Chondrocyte (in vitro differentiated cells): Measurements from ENCODE around the gene XAGE3. TPM values are rescaled to one million over a fixed set of nuclear protein-coding genes. Genes with fewer than 3 reads are reported as not detected.

Experiments used
- DNase-seq: peaks from one replicate; pipeline ENCODE4 v3.0.0; 2021; ENCODE audit warnings: mixed read lengths, low spot score
- H3K27ac Mint-ChIP-seq: one replicate; pipeline ENCODE4 v1.8.0; 2021; ENCODE audit warnings: mild to moderate bottlenecking, moderate library complexity, mixed read lengths; ENCODE audit not compliant: unreplicated experiment
- H3K27me3 Mint-ChIP-seq: 2 replicates; pipeline ENCODE4 v1.8.0; 2021; ENCODE audit warnings: low read depth, mixed read lengths
- H3K36me3 Mint-ChIP-seq: 2 replicates; pipeline ENCODE4 v1.8.0; 2021; ENCODE audit warnings: low read depth, mixed read lengths
- H3K4me1 Mint-ChIP-seq: 2 replicates; pipeline ENCODE4 v1.8.0; 2021; ENCODE audit warnings: low read depth, mild to moderate bottlenecking, mixed read lengths
- H3K4me3 Mint-ChIP-seq: one replicate; pipeline ENCODE4 v1.8.0; 2021; ENCODE audit warnings: mild to moderate bottlenecking, moderate library complexity, mixed read lengths; ENCODE audit not compliant: unreplicated experiment
- H3K9me3 Mint-ChIP-seq: 2 replicates; pipeline ENCODE4 v1.8.0; 2021; ENCODE audit warnings: low read depth, mixed read lengths
- CTCF ChIP-seq: fragments of 200-600 bp; sonication (generic); IDR thresholded peaks from 2 replicates; pipeline ENCODE4 v1.5.0; 2021; ENCODE audit warnings: antibody characterized with exemption, mild to moderate bottlenecking, moderate library complexity
- total RNA-seq: library from RNA; stranded (reverse); gene quantifications from 3 replicates; pipeline ENCODE4 v1.2.1, GENCODE V29; 2021

Gene XAGE3
- total RNA-seq, 1 donor from 2014 or later: not detected

GRCh38 chrX:52821079-52821760, 46.7 kb downstream of the XAGE3 start:
- Mint-ChIP-seq H3K4me1 (no peaks in the 10 kb centered on the region), H3K4me3 (no peak overlapping the region), H3K36me3 (no peaks in the 10 kb centered on the region), H3K9me3 (peaks cover 8% of the 10 kb centered on the region), H3K27ac (no peak overlapping the region), H3K27me3 (peaks cover 3% of the 10 kb centered on the region)
- DNase-seq: no peak
- TF ChIP-seq CTCF: no peak

DNA sequence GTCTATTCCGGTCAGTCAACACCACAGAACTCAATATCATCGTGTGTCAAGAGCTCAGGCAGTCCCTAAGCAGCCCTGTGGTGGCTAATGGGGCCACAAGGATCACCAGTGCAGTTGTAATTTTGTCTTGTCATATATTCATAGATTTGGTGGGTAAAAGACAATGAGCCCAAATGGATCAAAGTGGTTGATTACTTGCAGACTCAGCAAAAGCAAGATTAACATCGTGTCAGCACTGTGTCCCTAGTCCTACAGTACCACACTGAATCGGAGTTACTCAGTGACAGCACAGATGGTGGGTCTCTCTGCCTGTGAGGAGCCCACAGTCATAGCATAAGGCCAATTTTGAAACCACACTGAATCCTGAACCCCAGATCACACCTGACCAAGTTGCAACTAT, 48.1 kb downstream of the XAGE3 start:
- Mint-ChIP-seq H3K27me3 (peaks cover 3% of the 10 kb centered on the region), H3K27ac (no peak overlapping the region), H3K4me3 (no peak overlapping the region), H3K4me1 (no peaks in the 10 kb centered on the region), H3K9me3 (peaks cover 8% of the 10 kb centered on the region), H3K36me3 (no peaks in the 10 kb centered on the region)
- DNase-seq: no peak
- TF ChIP-seq CTCF: no peak

Other genes starting within 250 kb of the XAGE3 start
- not detected in 3 replicates for gene SSX7, start 213.2 kb downstream of the XAGE3 start, total RNA-seq
- not detected in 3 replicates for gene SSX2, start 160.9 kb downstream of the XAGE3 start, total RNA-seq
- gene SSX2B, start 116.8 kb downstream of the XAGE3 start, total RNA-seq: not detected in 3 replicates
- gene SPANXN5, start 70.7 kb downstream of the XAGE3 start, total RNA-seq: not detected in 3 replicates
- gene XAGE5, start 56.8 kb downstream of the XAGE3 start, total RNA-seq: not detected in 3 replicates
- 18.0 to 19.5 TPM (median 18.3 TPM) in 3 replicates for gene FAM156B, start 29.2 kb upstream of the XAGE3 start, total RNA-seq
- 23.8 to 39.9 TPM (median 25.2 TPM) in 3 replicates for gene FAM156A, start 90.4 kb upstream of the XAGE3 start, total RNA-seq
- 7.9 to 18.2 TPM (median 8.5 TPM) in 3 replicates for gene GPR173, start 180.7 kb upstream of the XAGE3 start, total RNA-seq
- gene TSPYL2, start 214.3 kb upstream of the XAGE3 start, total RNA-seq: 25.9 to 42.5 TPM (median 29.8 TPM) in 3 replicates
- gene KANTR, start 226.1 kb upstream of the XAGE3 start, total RNA-seq: 5.8 to 12.7 TPM (median 6.6 TPM) in 3 replicates